A549 treated with ZK216348 at 1 μM for 4 hours (cell line): ENCODE measurements around the gene HAPLN1. TPM values are rescaled to one million over a fixed set of nuclear protein-coding genes. Genes with fewer than 3 reads are reported as not detected.

Source experiments
- total RNA-seq: library from RNA; stranded (reverse); fragments of 200-300 nt; extraction: Qiagen RNA extraction; gene quantifications from 5 replicates; pipeline ENCODE4 v1.2.3, GENCODE V29; 2022; ENCODE audit warnings: low read depth

HAPLN1 gene
- total RNA-seq, result not detected in 5 replicates

DNA sequence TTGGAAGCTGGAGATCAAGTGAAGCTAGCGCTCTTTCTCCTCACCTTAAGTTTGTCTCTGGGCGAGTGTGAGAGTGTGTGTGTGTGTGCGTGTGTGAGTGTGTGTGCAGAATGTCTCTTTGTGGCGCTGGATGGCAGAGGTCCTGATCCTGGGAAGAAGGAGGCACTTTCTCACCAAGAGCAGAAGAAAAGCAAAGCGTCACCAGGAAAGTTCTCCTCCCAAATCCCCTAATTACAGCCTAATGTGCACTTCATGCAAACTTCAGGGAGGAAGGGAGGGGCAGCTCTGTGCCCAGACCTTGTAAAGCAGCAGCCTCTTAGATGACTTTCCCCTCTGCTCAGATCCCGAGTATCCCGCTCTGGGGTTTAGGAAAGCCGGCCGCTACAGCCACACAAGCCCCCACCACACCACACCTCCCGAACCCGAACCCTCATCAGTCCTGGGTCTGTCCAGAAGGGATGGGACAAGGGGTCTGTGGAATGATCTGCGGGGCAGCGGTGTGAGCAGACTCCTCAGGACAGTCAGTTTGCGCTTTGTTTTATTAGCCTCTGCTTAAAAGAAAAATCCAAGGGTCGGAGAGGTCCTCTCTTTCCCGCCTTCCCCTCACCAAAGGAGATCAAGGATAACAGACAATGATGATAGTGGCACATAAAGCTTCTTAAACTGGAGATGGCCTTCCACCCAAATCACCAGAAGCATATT lies at the start of gene HAPLN1:
Gene HAPLN1 (minus strand): TSS at position 20 of the 702 bp plus-strand sequence. CDS start 47,332 bp downstream, outside the sequence.

Other genes starting within 250 kb of the HAPLN1 start
- 10.4 to 15.3 TPM (median 11.7 TPM) in 5 replicates for gene VCAN, start 249.1 kb downstream of the HAPLN1 start, total RNA-seq